ENCODE data around the gene LONRF3.

Gene LONRF3

DNA sequence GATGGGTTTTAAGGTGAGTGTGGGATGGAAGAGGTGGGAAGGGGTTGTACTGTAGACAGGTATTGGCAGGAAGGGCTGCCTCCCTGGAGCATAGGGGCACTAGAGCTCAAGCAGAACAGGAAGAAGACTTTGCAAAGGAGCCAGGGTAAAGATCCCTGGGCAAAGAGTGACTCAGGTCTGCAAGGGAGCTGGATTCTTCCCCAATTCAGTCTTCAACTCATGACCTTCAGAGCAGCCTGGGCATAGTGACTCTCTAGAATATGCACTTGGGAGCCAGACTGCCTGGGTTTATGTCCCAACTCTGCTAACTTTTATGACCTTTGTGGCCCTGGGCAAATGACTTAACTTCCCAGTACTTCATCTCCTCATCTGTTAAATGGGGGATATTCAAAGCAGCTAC is 4.0 kb downstream of the LONRF3 start (continued):
- TF ChIP-seq, protein P1, sequence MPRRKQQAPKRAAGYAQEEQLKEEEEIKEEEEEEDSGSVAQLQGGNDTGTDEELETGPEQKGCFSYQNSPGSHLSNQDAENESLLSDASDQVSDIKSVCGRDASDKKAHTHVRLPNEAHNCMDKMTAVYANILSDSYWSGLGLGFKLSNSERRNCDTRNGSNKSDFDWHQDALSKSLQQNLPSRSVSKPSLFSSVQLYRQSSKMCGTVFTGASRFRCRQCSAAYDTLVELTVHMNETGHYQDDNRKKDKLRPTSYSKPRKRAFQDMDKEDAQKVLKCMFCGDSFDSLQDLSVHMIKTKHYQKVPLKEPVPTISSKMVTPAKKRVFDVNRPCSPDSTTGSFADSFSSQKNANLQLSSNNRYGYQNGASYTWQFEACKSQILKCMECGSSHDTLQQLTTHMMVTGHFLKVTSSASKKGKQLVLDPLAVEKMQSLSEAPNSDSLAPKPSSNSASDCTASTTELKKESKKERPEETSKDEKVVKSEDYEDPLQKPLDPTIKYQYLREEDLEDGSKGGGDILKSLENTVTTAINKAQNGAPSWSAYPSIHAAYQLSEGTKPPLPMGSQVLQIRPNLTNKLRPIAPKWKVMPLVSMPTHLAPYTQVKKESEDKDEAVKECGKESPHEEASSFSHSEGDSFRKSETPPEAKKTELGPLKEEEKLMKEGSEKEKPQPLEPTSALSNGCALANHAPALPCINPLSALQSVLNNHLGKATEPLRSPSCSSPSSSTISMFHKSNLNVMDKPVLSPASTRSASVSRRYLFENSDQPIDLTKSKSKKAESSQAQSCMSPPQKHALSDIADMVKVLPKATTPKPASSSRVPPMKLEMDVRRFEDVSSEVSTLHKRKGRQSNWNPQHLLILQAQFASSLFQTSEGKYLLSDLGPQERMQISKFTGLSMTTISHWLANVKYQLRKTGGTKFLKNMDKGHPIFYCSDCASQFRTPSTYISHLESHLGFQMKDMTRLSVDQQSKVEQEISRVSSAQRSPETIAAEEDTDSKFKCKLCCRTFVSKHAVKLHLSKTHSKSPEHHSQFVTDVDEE (CRISPR knock-in tag; IDR thresholded peaks at IDR 0.05) = no peak
- no peak for TF ChIP-seq BACH2 (CRISPR knock-in tag; IDR thresholded peaks at IDR 0.05; ENCODE audit: borderline replicate concordance)
- no peak for TF ChIP-seq ZFP3 (CRISPR knock-in tag; IDR thresholded peaks at IDR 0.05)
- TF ChIP-seq, protein P2, sequence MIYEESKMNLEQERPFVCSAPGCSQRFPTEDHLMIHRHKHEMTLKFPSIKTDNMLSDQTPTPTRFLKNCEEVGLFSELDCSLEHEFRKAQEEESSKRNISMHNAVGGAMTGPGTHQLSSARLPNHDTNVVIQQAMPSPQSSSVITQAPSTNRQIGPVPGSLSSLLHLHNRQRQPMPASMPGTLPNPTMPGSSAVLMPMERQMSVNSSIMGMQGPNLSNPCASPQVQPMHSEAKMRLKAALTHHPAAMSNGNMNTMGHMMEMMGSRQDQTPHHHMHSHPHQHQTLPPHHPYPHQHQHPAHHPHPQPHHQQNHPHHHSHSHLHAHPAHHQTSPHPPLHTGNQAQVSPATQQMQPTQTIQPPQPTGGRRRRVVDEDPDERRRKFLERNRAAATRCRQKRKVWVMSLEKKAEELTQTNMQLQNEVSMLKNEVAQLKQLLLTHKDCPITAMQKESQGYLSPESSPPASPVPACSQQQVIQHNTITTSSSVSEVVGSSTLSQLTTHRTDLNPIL (CRISPR knock-in tag; IDR thresholded peaks at IDR 0.05; ENCODE audit: low read depth) = no peak

DNA sequence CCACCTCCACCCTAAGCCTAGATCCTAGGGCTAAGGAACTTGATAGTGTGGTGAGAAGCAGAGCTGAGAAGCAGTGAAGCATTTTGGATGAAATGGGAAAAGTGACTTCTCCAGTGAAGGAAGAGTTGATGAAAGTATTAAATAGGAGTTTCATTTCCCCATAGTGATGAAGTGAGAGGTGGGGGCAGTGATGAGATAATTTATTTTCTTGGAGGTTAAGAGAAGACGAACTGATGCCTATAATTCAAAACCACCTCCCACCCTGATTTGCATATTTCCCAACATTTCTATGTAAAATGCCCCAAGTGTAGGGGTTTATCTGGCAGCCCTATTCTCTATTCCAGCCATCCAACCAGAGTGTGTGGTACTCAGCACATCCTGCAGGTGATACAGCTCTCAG is 6.3 kb downstream of the LONRF3 start:
- TF ChIP-seq, protein P3, sequence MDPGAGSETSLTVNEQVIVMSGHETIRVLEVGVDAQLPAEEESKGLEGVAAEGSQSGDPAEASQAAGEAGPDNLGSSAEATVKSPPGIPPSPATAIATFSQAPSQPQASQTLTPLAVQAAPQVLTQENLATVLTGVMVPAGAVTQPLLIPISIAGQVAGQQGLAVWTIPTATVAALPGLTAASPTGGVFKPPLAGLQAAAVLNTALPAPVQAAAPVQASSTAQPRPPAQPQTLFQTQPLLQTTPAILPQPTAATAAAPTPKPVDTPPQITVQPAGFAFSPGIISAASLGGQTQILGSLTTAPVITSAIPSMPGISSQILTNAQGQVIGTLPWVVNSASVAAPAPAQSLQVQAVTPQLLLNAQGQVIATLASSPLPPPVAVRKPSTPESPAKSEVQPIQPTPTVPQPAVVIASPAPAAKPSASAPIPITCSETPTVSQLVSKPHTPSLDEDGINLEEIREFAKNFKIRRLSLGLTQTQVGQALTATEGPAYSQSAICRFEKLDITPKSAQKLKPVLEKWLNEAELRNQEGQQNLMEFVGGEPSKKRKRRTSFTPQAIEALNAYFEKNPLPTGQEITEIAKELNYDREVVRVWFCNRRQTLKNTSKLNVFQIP (CRISPR knock-in tag; IDR thresholded peaks at IDR 0.05; ENCODE audit: borderline replicate concordance, low read depth) = no peak
- no peak for TF ChIP-seq SNAI2 (CRISPR knock-in tag; IDR thresholded peaks at IDR 0.05)
- no peak for TF ChIP-seq ZNF8 (CRISPR knock-in tag; IDR thresholded peaks at IDR 0.05)
- TF ChIP-seq, protein P1 (CRISPR knock-in tag; IDR thresholded peaks at IDR 0.05) = no peak
- no peak for TF ChIP-seq ZC3H10 (CRISPR knock-in tag; IDR thresholded peaks at IDR 0.05)
- no peak for TF ChIP-seq RARB (CRISPR knock-in tag; IDR thresholded peaks at IDR 0.05)
- TF ChIP-seq ARNTL (CRISPR knock-in tag; IDR thresholded peaks at IDR 0.05; ENCODE audit: borderline replicate concordance, low read depth) = no peak
- no peak for TF ChIP-seq ISL1 (CRISPR knock-in tag; IDR thresholded peaks at IDR 0.05)
- TF ChIP-seq TCF4 (CRISPR knock-in tag; IDR thresholded peaks at IDR 0.05; ENCODE audit: borderline replicate concordance) = no peak
- TF ChIP-seq ZNF70 (CRISPR knock-in tag; IDR thresholded peaks at IDR 0.05) = no peak
- TF ChIP-seq ESRRG (CRISPR knock-in tag; IDR thresholded peaks at IDR 0.05) = no peak
- TF ChIP-seq GLIS3 (CRISPR knock-in tag; IDR thresholded peaks at IDR 0.05) = no peak
- TF ChIP-seq CSDC2 (CRISPR knock-in tag; IDR thresholded peaks at IDR 0.05) = no peak
- TF ChIP-seq OSR1 (CRISPR knock-in tag; IDR thresholded peaks at IDR 0.05) = no peak
- no peak for TF ChIP-seq ZFP30 (CRISPR knock-in tag; IDR thresholded peaks at IDR 0.05)
- ATAC-seq = no peak

DNA sequence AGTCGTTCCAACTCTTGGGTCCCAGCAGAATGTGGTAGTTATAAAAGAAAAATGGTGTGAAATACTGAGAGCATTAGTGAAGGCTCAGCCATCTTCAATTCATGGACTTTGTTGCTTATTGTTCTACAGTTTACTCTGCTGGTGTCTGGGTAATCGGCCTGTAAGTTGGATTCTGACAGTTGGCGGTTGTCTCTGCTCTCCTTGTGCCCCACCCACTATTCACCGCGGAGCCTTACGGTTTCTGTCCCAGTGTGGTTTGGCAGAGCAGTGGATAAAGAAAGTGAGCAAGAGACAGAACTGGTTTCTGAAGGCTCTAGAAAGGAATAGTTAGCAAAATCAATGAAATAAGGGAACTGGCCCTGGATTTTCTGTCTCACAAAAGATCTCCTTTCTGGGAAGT is 9.1 kb downstream of the LONRF3 start:
- no peak for TF ChIP-seq ZFP30 (CRISPR knock-in tag; IDR thresholded peaks at IDR 0.05)
- no peak for TF ChIP-seq GLIS3 (CRISPR knock-in tag; IDR thresholded peaks at IDR 0.05)
- no peak for TF ChIP-seq ZFP3 (CRISPR knock-in tag; IDR thresholded peaks at IDR 0.05)
- TF ChIP-seq, protein P3 (CRISPR knock-in tag; IDR thresholded peaks at IDR 0.05; ENCODE audit: borderline replicate concordance, low read depth) = no peak
- TF ChIP-seq, protein P4, sequence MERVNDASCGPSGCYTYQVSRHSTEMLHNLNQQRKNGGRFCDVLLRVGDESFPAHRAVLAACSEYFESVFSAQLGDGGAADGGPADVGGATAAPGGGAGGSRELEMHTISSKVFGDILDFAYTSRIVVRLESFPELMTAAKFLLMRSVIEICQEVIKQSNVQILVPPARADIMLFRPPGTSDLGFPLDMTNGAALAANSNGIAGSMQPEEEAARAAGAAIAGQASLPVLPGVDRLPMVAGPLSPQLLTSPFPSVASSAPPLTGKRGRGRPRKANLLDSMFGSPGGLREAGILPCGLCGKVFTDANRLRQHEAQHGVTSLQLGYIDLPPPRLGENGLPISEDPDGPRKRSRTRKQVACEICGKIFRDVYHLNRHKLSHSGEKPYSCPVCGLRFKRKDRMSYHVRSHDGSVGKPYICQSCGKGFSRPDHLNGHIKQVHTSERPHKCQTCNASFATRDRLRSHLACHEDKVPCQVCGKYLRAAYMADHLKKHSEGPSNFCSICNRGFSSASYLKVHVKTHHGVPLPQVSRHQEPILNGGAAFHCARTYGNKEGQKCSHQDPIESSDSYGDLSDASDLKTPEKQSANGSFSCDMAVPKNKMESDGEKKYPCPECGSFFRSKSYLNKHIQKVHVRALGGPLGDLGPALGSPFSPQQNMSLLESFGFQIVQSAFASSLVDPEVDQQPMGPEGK (CRISPR knock-in tag; IDR thresholded peaks at IDR 0.05; ENCODE audit: borderline replicate concordance) = no peak
- TF ChIP-seq ZNF565 (CRISPR knock-in tag; conservative IDR thresholded peaks at IDR 0.05; ENCODE audit: low read depth) = no peak
- no peak for TF ChIP-seq SNAI2 (CRISPR knock-in tag; IDR thresholded peaks at IDR 0.05)
- no peak for TF ChIP-seq ZNF70 (CRISPR knock-in tag; IDR thresholded peaks at IDR 0.05)
- no peak for TF ChIP-seq ZNF8 (CRISPR knock-in tag; IDR thresholded peaks at IDR 0.05)
- no peak for TF ChIP-seq TCF4 (CRISPR knock-in tag; IDR thresholded peaks at IDR 0.05; ENCODE audit: borderline replicate concordance)
- TF ChIP-seq, protein P1 (CRISPR knock-in tag; IDR thresholded peaks at IDR 0.05) = no peak
- TF ChIP-seq PPARA (CRISPR knock-in tag; IDR thresholded peaks at IDR 0.05; ENCODE audit: borderline replicate concordance) = no peak
- ATAC-seq = no peak
